Putamen (tissue), 1 donor: Measurements from ENCODE around the gene ITGB5.
A peak's percentile ranks its signal among the peaks of the same experiment; 100 is the strongest.

Experiments
- DNase-seq: peaks from one replicate; pipeline ENCODE4 v3.0.0-alpha.2; 2016; ENCODE audit warnings: low spot score

ITGB5 gene

GRCh38 chr3:124748560-124749198 lies 138.5 kb downstream of the ITGB5 start:
- no peak for DNase-seq

- DNase-seq: no peak
Measured at GRCh38 chr3:124747111-124747981, 139.8 kb downstream of the ITGB5 start.

GRCh38 chr3:124745756-124746155 lies 141.4 kb downstream of the ITGB5 start:
- DNase-seq: no peak

- no peak for DNase-seq
Measured at GRCh38 chr3:124741027-124741426, 146.1 kb downstream of the ITGB5 start.

- DNase-seq: no peak
Measured at GRCh38 chr3:124731760-124732159, 155.4 kb downstream of the ITGB5 start.

GRCh38 chr3:124730941-124731297 lies 156.2 kb downstream of the ITGB5 start:
- DNase-seq: no peak

- peak; percentile 86 for DNase-seq
Measured at GRCh38 chr3:124730129-124730940, 156.8 kb downstream of the ITGB5 start, which contains the start of gene UMPS. TSS of gene UMPS (plus strand) at chr3:124730452. CDS start at chr3:124730472, 20 bp downstream.

- no peak for DNase-seq
Measured at GRCh38 chr3:124722589-124722988, 164.6 kb downstream of the ITGB5 start.

GRCh38 chr3:124714223-124714853 lies 172.8 kb downstream of the ITGB5 start:
- no peak for DNase-seq
